Activated CD4-positive, alpha-beta memory T cell treated with anti-CD3 and anti-CD28 coated beads, Interleukin-2, amount 10 ng/mL, durations not matched to agents 7 days and 5 days (primary cell): ENCODE results near the gene ECI2. TPM values are rescaled to one million over a fixed set of nuclear protein-coding genes. Genes with fewer than 3 reads are reported as not detected.

Experiments used
- CTCF ChIA-PET: fragments of 350-600 bp; sonication (Branson Sonifier 250); formaldehyde crosslinking; loops from one replicate; lab custom pipeline; 2021; ENCODE audit warnings: antibody characterized with exemption, inconsistent platforms; lab: Charles Lee
- POLR2A ChIA-PET: fragments of 350-600 bp; sonication (Branson Sonifier 250); formaldehyde crosslinking; loops from one replicate; lab custom pipeline; 2021; ENCODE audit warnings: antibody characterized with exemption; lab: Charles Lee
- DNase-seq: peaks from one replicate; pipeline ENCODE4 v3.0.0-alpha.2; 2020
- H3K27ac Mint-ChIP-seq: one replicate; pipeline ENCODE4 v1.8.0; 2021; ENCODE audit warnings: mild to moderate bottlenecking, mixed read lengths
- H3K27me3 Mint-ChIP-seq: one replicate; pipeline ENCODE4 v1.8.0; 2021; ENCODE audit warnings: mixed read lengths
- H3K36me3 Mint-ChIP-seq: one replicate; pipeline ENCODE4 v1.8.0; 2021; ENCODE audit warnings: low read depth, mixed read lengths
- H3K4me1 Mint-ChIP-seq: one replicate; pipeline ENCODE4 v1.8.0; 2021; ENCODE audit warnings: mixed read lengths
- H3K4me3 Mint-ChIP-seq: one replicate; pipeline ENCODE4 v1.8.0; 2021; ENCODE audit warnings: mild to moderate bottlenecking, mixed read lengths
- H3K9me3 Mint-ChIP-seq: one replicate; pipeline ENCODE4 v1.8.0; 2021; ENCODE audit warnings: mixed read lengths
- total RNA-seq, 2 experiments: library from RNA; stranded (reverse); gene quantifications; one replicate each; pipeline ENCODE4 v1.2.3, GENCODE V29; 2021

Gene ECI2
- total RNA-seq, 2 experiments from 2014 or later, result 35.5 to 37.2 TPM

DNA sequence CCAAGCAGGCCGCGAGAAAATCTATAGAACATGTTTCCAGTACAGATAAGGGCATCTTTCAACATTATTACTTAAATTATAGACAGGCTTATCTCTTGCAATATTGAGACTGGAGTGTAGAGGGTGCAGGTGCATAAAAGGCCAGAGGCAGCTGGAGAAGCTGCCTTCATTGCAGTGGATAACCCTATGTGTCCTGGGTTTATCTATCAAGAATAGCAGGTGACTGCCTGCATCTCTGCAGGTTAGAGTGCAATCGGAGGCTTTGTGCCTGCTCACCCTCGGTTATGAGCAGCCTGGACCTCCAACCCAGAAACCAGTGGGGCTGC lies 28.7 kb upstream of the ECI2 start:
- H3K9me3 Mint-ChIP-seq, result peaks cover 8% of the 10 kb centered on the region
- CTCF ChIA-PET, result interaction anchor here (1.4 kb wide), 1 partner anchor 46 kb away, joined by 3 read pairs; no protein-coding TSS in a partner anchor

DNA sequence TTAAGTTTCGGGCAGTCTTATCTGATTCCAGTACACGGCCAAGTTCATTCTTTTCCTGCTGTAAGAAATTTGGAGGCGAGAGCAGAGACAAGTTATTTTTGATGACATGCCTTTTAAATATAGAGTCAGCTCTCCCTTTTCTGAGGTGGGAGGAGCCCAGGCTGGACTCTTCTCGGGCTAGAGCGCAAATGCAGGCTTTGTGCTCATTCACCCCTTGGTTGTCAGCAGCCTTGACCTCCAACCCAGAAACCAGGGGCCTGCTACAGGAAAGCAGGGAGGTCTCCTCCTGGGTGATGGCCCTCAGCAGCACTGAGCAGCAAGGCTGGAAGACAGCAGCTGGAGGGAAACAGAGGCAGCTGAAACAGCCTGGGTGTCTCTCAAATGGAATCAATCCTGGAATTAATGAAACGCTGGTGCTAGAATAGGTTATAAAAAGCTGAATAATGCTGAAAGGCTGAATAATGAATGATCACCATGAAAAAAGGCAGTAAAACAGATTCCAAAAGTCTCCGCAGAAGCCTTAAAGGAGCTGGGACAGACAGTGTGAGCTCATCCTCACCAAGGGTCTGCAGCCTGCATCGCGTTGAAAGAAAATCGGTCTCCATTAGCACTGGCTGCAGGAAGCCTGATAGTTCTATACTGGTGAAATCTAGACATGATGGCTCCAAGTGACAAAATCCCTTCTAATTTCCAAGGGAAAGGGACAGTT lies 28.2 kb upstream of the ECI2 start:
- no peak for DNase-seq
- POLR2A ChIA-PET, result no interaction called here
- Mint-ChIP-seq H3K4me3 (no peak overlapping the region), H3K4me1 (no peaks in the 10 kb centered on the region), H3K9me3 (peaks cover 7% of the 10 kb centered on the region), H3K27ac (no peak overlapping the region), H3K27me3 (no peaks in the 10 kb centered on the region), H3K36me3 (no peaks in the 10 kb centered on the region)
- CTCF ChIA-PET, result interaction anchor here (1.4 kb wide), 1 partner anchor 47 kb away, joined by 3 read pairs; no protein-coding TSS in a partner anchor

More for the DNA sequence above, 28.7 kb upstream of the ECI2 start:
- H3K4me1 Mint-ChIP-seq, result no peaks in the 10 kb centered on the region
- DNase-seq, result no peak
- H3K36me3 Mint-ChIP-seq, result no peaks in the 10 kb centered on the region
- H3K27ac Mint-ChIP-seq, result no peak overlapping the region
- POLR2A ChIA-PET, result no interaction called here
- H3K4me3 Mint-ChIP-seq, result no peak overlapping the region
- no peaks in the 10 kb centered on the region for H3K27me3 Mint-ChIP-seq

DNA sequence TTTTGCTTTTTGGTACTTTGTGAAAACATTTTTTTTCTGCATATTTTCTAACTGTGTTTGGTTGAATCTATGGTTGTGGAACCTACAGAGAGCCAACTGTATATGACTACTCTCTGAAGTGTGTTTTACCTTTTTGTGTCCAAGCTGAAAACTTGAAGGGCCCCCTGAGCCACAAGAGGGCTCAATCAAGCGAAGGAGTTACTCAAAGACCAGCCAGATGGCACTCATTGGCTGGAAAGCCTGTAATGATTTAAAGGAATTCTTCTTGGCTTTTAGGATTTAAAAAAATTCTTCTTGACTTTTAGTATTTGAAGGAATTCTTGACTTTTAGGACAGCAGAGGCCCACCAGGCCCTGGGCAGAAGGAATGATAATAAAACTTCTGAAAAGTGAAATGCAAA lies 27.0 kb upstream of the ECI2 start:
- Mint-ChIP-seq H3K4me1 (no peaks in the 10 kb centered on the region), H3K27ac (no peak overlapping the region), H3K36me3 (no peaks in the 10 kb centered on the region), H3K27me3 (no peaks in the 10 kb centered on the region), H3K9me3 (peaks cover 2% of the 10 kb centered on the region), H3K4me3 (no peak overlapping the region)
- CTCF ChIA-PET, result interaction anchor here (0.6 kb wide), 1 partner anchor 233 kb away, joined by 5 read pairs; no protein-coding TSS in a partner anchor
- no peak for DNase-seq
- POLR2A ChIA-PET, result no interaction called here

DNA sequence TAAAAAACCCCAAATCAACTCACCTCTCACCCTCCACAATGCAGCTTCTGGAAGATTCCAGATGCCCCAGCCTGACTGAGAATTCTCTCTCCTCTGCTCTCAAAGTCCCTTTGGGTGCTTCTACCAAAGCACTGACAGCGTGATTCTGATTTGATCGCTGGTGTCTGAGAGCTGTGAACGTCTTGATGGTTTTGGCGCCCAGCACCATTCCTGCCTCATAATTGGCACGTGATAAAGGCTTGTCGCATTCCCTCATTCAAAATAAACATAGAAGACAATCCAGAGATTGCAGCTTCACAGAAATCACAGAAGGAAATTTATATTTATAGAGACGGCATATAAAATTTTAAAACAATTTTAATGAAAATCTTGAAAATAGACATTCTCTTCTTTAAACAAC lies 24.1 kb upstream of the ECI2 start:
- DNase-seq, result no peak
- no peaks in the 10 kb centered on the region for H3K27me3 Mint-ChIP-seq
- H3K4me1 Mint-ChIP-seq, result peaks cover 8% of the 10 kb centered on the region
- no peaks in the 10 kb centered on the region for H3K9me3 Mint-ChIP-seq
- no peak overlapping the region for H3K4me3 Mint-ChIP-seq
- H3K27ac Mint-ChIP-seq, result no peak overlapping the region
- H3K36me3 Mint-ChIP-seq, result no peaks in the 10 kb centered on the region
- CTCF ChIA-PET, result interaction anchor here (0.6 kb wide), 1 partner anchor 65 kb away, joined by 4 read pairs; no protein-coding TSS in a partner anchor
- POLR2A ChIA-PET, result no interaction called here

DNA sequence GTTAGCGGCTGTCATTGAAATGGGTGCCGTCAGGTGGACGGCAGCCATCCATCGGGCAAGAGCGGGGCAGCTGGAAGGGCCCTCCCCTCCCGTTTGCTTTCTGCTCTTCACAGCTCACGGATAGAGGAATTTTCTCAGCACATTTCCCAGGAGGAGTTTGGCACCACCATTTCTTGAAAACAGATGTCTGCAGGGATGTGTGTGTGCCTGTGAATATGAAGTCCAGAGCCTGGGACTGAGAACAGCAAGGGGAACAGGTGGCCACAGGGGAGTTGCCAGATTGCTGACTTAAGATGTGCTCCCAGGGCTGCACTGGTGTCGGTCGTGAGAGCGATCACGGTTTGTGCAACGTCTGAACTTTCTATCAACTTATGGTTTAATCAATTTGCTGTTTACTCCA lies 22.1 kb upstream of the ECI2 start:
- CTCF ChIA-PET, result no interaction called here
- POLR2A ChIA-PET, result no interaction called here
- H3K36me3 Mint-ChIP-seq, result no peaks in the 10 kb centered on the region
- H3K9me3 Mint-ChIP-seq, result no peaks in the 10 kb centered on the region
- no peak overlapping the region for H3K27ac Mint-ChIP-seq
- DNase-seq, result no peak
- peaks cover 8% of the 10 kb centered on the region for H3K4me1 Mint-ChIP-seq
- H3K4me3 Mint-ChIP-seq, result no peak overlapping the region
- H3K27me3 Mint-ChIP-seq, result peaks cover under 1% of the 10 kb centered on the region

DNA sequence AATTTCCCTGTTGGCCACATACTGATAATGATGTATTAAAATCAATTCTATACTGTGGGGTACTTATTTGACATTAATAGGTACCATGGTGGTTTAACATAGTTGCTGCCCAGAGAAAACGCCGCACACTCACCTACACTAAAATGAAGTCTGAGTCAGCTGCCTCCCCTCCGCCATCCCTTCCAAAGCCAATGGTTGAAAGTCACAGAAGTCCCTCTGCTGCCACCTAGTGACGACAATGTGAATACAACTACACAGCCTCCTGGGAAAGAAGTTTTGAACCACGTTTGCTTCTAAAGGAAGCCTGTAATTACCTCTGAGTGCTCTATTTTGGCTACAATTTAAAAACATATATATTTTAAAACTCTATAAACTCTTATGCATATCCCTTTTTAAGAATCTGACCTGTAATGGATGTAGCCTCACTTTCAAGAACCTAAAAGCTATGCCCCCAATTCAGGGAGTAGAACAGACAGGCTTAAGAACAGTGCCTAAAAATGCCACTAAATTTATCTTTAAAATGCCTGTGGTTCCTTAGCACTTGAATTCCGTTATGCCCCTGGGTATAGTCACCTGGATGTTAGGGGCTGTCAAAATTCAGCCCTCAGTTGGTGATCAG lies 20.6 kb upstream of the ECI2 start:
- Mint-ChIP-seq H3K36me3 (no peaks in the 10 kb centered on the region), H3K27ac (no peak overlapping the region), H3K4me3 (no peak overlapping the region), H3K27me3 (peaks cover 3% of the 10 kb centered on the region), H3K4me1 (peaks cover 8% of the 10 kb centered on the region), H3K9me3 (no peaks in the 10 kb centered on the region)
- CTCF ChIA-PET, result interaction anchor here (0.6 to 2.7 kb wide), 19 partner anchors 10 to 414 kb away, joined by 3 to 23 read pairs (median 5); partner anchors contain the start of gene ECI2
- peak; percentile 82 for DNase-seq
- POLR2A ChIA-PET, result interaction anchor here (0.6 to 1.1 kb wide), 4 partner anchors 16 to 135 kb away, joined by 3 read pairs; a partner anchor contains a TSS

DNA sequence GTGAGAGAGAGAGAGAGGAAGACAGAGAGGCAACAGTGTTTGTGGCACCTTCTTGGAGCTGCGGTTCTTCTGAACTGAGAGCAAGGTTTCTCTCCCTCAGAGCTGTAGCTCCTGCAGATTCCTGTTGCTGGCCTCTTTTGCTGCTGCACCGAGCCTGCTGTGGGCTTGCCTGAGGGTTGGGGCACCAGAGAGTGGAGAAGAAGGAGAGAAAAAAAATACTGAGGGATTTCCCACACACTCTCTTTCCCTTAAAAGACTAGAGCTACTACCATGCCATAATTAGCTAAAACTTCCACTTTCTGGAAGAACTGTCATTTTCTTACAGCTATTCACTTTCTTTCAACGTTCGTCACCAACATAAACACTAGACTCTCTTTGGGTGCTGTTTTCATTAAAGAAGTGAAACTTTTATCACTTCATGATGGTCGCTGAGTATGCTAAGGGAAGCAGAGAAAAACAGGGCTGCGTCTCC lies 18.2 kb upstream of the ECI2 start:
- no peak for DNase-seq
- Mint-ChIP-seq H3K9me3 (no peaks in the 10 kb centered on the region), H3K27me3 (peaks cover 14% of the 10 kb centered on the region), H3K36me3 (no peaks in the 10 kb centered on the region), H3K4me1 (peaks cover 8% of the 10 kb centered on the region), H3K4me3 (no peak overlapping the region), H3K27ac (no peak overlapping the region)
- POLR2A ChIA-PET, result no interaction called here
- CTCF ChIA-PET, result interaction anchor here (1.2 to 2.2 kb wide), 7 partner anchors 14 to 305 kb away, joined by 3 to 8 read pairs (median 3); partner anchors contain the start of genes ECI2 and FAM50B

DNA sequence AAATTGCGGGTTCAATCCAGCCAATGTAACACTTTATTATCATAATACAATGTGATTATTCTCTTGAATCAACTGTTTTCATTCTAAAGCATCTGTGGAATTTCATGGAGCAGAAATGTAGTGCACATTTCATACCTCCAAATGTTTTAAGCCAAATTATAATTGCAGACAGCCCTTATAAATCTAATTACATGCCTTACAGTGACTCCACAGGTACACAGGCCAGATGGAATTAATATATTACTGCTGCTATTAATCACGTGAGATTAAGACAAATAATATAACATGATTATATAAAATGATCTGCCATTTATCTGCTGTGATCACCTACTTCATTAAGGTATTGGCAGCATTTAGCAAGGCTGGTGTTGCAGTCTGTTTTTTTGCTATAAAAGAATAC lies 9.7 kb upstream of the ECI2 start:
- POLR2A ChIA-PET, result interaction anchor here (0.8 kb wide), 1 partner anchor 9 kb away, joined by 4 read pairs; the partner anchor contains the start of gene ECI2
- Mint-ChIP-seq H3K9me3 (no peaks in the 10 kb centered on the region), H3K27ac (no peak overlapping the region), H3K36me3 (no peaks in the 10 kb centered on the region), H3K4me3 (no peak overlapping the region), H3K4me1 (no peaks in the 10 kb centered on the region), H3K27me3 (peaks cover 4% of the 10 kb centered on the region)
- CTCF ChIA-PET, result interaction anchor here (1.7 kb wide), 1 partner anchor 10 kb away, joined by 9 read pairs; no protein-coding TSS in a partner anchor
- DNase-seq, result no peak

DNA sequence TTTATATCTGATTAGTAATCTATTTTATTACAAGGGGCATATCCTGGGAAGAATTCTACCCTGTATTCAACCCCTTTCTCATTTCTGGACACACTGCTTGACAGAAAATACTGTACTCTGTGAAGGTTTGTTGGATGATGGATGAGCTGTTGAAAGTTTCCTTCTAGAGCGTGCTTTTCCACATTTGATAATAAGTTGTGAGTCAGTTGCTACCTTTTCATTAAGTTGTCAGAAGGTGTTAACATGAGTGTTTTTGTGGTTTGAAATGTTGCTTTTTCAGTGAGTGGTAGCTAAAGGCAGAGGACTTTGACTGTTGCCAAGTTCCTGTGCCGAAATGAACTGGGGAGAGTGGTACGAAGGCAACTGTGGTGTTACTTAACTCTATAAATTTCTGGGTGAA lies 3.9 kb upstream of the ECI2 start:
- CTCF ChIA-PET, result interaction anchor here (1.1 to 1.8 kb wide), 3 partner anchors 13 to 118 kb away, joined by 3 to 6 read pairs (median 4); a partner anchor contains a TSS
- Mint-ChIP-seq H3K4me1 (peaks cover 19% of the 10 kb centered on the region), H3K27me3 (no peaks in the 10 kb centered on the region), H3K36me3 (no peaks in the 10 kb centered on the region), H3K9me3 (no peaks in the 10 kb centered on the region), H3K27ac (no peak overlapping the region), H3K4me3 (no peak overlapping the region)
- POLR2A ChIA-PET, result interaction anchor here (0.8 to 5.8 kb wide), 2 partner anchors 119 to 381 kb away, joined by 3 to 49 read pairs; a partner anchor contains a TSS
- no peak for DNase-seq

DNA sequence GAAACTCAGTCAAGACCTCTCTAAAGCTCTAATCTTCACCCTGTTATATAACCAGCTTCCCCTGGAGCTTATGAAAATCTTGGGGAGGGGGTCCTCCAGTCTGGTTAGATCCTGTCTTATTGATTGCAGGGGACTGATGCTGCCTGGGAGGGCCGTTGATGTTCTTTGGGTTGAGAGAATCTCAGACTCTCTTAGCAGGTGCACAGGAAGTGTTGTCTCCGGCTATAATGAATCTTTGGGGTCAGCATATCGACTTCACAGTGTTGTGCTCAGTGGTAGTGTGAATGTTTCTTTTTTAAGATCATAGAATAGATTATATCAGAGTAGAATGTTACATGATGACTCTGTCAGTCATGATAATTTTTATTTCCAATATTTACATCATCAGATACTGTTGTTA lies 2.8 kb upstream of the ECI2 start:
- CTCF ChIA-PET, result interaction anchor here (0.6 to 3.2 kb wide), 6 partner anchors 17 to 865 kb away, joined by 3 to 27 read pairs (median 6); partner anchors contain the start of gene FAM50B
- Mint-ChIP-seq H3K9me3 (no peaks in the 10 kb centered on the region), H3K4me1 (peaks cover 30% of the 10 kb centered on the region), H3K27ac (no peak overlapping the region), H3K36me3 (peaks cover 6% of the 10 kb centered on the region), H3K4me3 (no peak overlapping the region), H3K27me3 (no peaks in the 10 kb centered on the region)
- no peak for DNase-seq
- POLR2A ChIA-PET, result interaction anchor here (5.8 kb wide), 1 partner anchor 118 kb away, joined by 49 read pairs; a partner anchor contains a TSS

DNA sequence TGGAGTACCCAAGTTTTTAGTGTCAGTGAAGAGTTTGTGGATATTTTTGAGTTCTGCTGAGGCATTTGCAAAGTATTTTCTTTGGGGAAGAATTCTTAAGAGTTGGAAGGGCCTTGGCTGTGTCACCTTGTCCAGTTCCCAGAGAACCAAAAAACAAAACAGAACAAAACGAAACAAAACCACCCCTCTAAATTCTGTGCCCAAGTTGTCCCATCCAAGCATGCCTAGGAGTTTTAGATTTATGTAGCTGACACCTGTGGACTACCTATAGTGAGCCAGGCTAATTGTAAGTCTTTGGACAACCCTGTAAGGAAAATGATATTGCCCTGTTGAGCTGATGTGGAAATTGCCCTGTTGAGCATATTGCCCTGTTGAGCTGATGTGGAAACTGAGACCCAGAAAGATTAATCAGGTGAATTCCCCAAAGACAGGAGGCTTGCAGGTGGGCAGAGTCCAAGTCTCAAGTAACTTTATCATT lies 1.0 kb upstream of the ECI2 start:
- H3K9me3 Mint-ChIP-seq, result peaks cover 4% of the 10 kb centered on the region
- ChIA-PET POLR2A (interaction anchor here (1.0 to 5.8 kb wide), 5 partner anchors 9 to 117 kb away, joined by 3 to 49 read pairs (median 3); a partner anchor contains a TSS), CTCF (interaction anchor here (0.8 to 3.2 kb wide), 8 partner anchors 18 to 287 kb away, joined by 3 to 27 read pairs (median 4); partner anchors contain the start of gene FAM50B)
- H3K27me3 Mint-ChIP-seq, result no peaks in the 10 kb centered on the region
- DNase-seq, result no peak
- peak overlapping the region; percentile 78 for H3K4me3 Mint-ChIP-seq
- peaks cover 36% of the 10 kb centered on the region for H3K4me1 Mint-ChIP-seq
- peak overlapping the region; percentile 70 for H3K27ac Mint-ChIP-seq
- peaks cover 22% of the 10 kb centered on the region for H3K36me3 Mint-ChIP-seq

DNA sequence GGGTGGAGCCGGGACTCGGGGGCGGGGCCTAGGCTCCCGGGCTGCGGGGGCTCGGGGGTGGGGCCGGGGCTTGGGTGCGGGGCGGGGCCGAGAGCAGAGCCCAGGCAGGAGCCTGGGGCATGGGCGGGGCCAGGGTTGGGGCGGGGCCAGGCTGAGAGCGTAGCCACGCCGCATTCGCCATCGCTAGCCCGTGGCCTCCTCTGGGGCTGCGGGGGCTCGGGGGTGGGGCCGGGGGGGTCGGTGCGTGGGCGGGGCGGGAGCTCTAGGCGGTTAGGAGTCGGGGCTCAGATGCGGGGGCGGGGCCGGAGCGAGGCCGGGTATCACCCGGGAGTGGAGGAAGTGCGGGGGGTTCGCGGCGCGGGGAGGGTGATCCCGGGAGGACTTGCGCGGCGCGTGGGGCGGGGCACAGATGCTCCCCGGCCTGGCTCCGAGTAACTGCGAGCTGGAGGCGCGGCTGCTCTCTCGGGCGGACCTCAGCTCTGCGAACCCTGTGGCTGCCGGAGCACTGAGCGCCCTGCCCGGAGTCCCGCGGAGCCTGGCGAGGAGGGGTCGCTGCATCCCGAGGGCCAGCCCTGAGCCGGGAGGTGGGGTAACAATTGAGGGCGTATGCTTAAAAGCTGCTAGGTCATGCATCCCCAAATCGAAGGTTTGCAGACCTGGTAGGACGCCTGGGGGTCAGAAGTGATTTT lies 434 bp upstream of the ECI2 start:
- Mint-ChIP-seq H3K27ac (peak overlapping the region; percentile 70), H3K9me3 (peaks cover 4% of the 10 kb centered on the region), H3K36me3 (peaks cover 26% of the 10 kb centered on the region), H3K4me3 (peak overlapping the region; percentile 78), H3K27me3 (no peaks in the 10 kb centered on the region), H3K4me1 (peaks cover 36% of the 10 kb centered on the region)
- DNase-seq, result peak; percentile 95
- POLR2A ChIA-PET, result interaction anchor here (0.8 to 5.8 kb wide), 9 partner anchors 9 to 287 kb away, joined by 3 to 49 read pairs (median 3); partner anchors contain the start of gene FAM50B
- CTCF ChIA-PET, result interaction anchor here (0.6 to 3.2 kb wide), 9 partner anchors 19 to 1521 kb away, joined by 3 to 27 read pairs (median 4); a partner anchor contains a TSS
